H1 (cell line): Measurements from ENCODE around the gene CFAP298. TPM values are rescaled to one million over a fixed set of nuclear protein-coding genes. Genes with fewer than 3 reads are reported as not detected.

Source experiments
- polyA plus RNA-seq, 7 experiments: library from polyadenylated mRNA; depleted of rRNA in 3 of 7; stranded (reverse) in 5 of 7; unstranded in 2 of 7; fragments of >200 nt in 5 of 7; fragments of 200-250 nt in 2 of 7; gene quantifications; 1 replicate in 5 of 7; 2 replicates in 1 of 7; 4 replicates in 1 of 7; pipeline versions ENCODE4 v1.2.1 to v1.2.3, GENCODE V29; 2011 to 2013; ENCODE audit warnings: missing spikeins in 2 of 7, mixed read lengths in 2 of 7
- small RNA-seq: library from polyadenylated mRNA; stranded (forward); fragments of <200 nt; extraction: miRNeasy Mini kit (QIAGEN cat#:217004); gene quantifications from one replicate; pipeline ENCODE3, GENCODE V24; 2013; ENCODE audit not compliant: insufficient read depth
- total RNA-seq: library from RNA; stranded (reverse); fragmentation: NEBNext Ultra II Directional; extraction: Animal tissue kit (Norgen Biotek cat#: 25700); gene quantifications from 2 replicates; pipeline ENCODE4 v1.2.1, GENCODE V29; 2021

The CFAP298 gene
- total and polyA plus RNA-seq, 2 of the 8 experiments (the other 6 are each of a cell fraction or from before 2014, with no cell fraction given) = 43.0 to 68.1 TPM

Small RNA genes lying within 50 kb of the gene (small RNA-seq; reads per million reads assigned to genes)
- gene RNA5SP490 = not detected

Other genes with a start within 250 kb of the CFAP298 start
- gene URB1, start 219.4 kb downstream of the CFAP298 start, total RNA-seq = 28.2 and 28.9 TPM in 2 replicates
- gene URB1, start 219.4 kb downstream of the CFAP298 start, polyA plus RNA-seq (2011; rRNA removed) = 8.1 and 10.1 TPM in 2 replicates
- 3.6 and 4.3 TPM in 2 replicates for gene EVA1C, start 199.7 kb downstream of the CFAP298 start, total RNA-seq
- gene EVA1C, start 199.7 kb downstream of the CFAP298 start, polyA plus RNA-seq (2011; rRNA removed) = 1.9 and 2.6 TPM in 2 replicates
- 0.71 and 0.99 TPM in 2 replicates for gene TCP10L, start 26.9 kb downstream of the CFAP298 start, total RNA-seq
- 0.45 and 0.74 TPM in 2 replicates for gene TCP10L, start 26.9 kb downstream of the CFAP298 start, polyA plus RNA-seq (2011; rRNA removed)
- 4.0 and 4.3 TPM in 2 replicates for gene SYNJ1, start 115.6 kb upstream of the CFAP298 start, total RNA-seq
- gene SYNJ1, start 115.6 kb upstream of the CFAP298 start, polyA plus RNA-seq (2011; rRNA removed) = 1.3 and 1.6 TPM in 2 replicates
- gene PAXBP1, start 159.4 kb upstream of the CFAP298 start, total RNA-seq = 58.5 and 64.0 TPM in 2 replicates
- gene PAXBP1, start 159.4 kb upstream of the CFAP298 start, polyA plus RNA-seq (2011; rRNA removed) = 11.4 and 21.2 TPM in 2 replicates